ENCODE data around the gene TRPM2. TPM values are rescaled to one million over a fixed set of nuclear protein-coding genes. Genes with fewer than 3 reads are reported as not detected.

Gene TRPM2
- total RNA-seq, 1 experiment from 2014 or later: 28.1 TPM

GRCh38 chr21:44345495-44345894 is 7.9 kb upstream of the TRPM2 start:
- ChIA-PET RAD21 (ENCODE audit: low non-redundant PET in 1 of 2, low total read pairs in 2 of 2, uncharacterized antibody in 2 of 2, unreplicated experiment in 2 of 2) (no interaction called here), POLR2A (no interaction called here), CTCF (no interaction called here)
- no peak for ATAC-seq
- H3K79me2 ChIP-seq (ENCODE audit: insufficient read depth, low read length): no peaks in the 10 kb centered on the region
- no TSS peak for BruUV-seq (replicated peaks)
- H3K27me3 ChIP-seq (ENCODE audit: insufficient read depth, low read length): no peaks in the 10 kb centered on the region
- H3K4me1 ChIP-seq (ENCODE audit: control insufficient read depth in 1 of 2, insufficient read depth in 2 of 2, low read length in 2 of 2): peaks cover 2 to 4% of the 10 kb centered on the region in 2 experiments; a peak in 2 of 4 replicates
- no peak for DNase-seq (ENCODE audit: low read depth, low spot score)
- H3K4me2 ChIP-seq (ENCODE audit: low read length): no peak overlapping the region
- H2AFZ ChIP-seq (ENCODE audit: low read depth, low read length, poor library complexity, severe bottlenecking): no peak overlapping the region
- intact Hi-C loops (cut with micrococcal nuclease): no loop called here
- no peaks in the 10 kb centered on the region for H3K9me3 ChIP-seq (ENCODE audit: control insufficient read depth in 1 of 2, insufficient read depth in 1 of 2, low read depth in 1 of 2, low read length in 2 of 2)
- H3K4me3 ChIP-seq (replicated peaks in 1 of 2; ENCODE audit: low read depth in 1 of 2, low read length in 2 of 2): no peak overlapping the region
- no peaks in the 10 kb centered on the region for H4K20me1 ChIP-seq (ENCODE audit: insufficient read depth)
- no peak overlapping the region for H3K9ac ChIP-seq (ENCODE audit: low read length)
- no peaks in the 10 kb centered on the region for H3K36me3 ChIP-seq (ENCODE audit: control insufficient read depth in 1 of 2, insufficient read depth in 2 of 2, low read length in 2 of 2)
- no peak overlapping the region for H3K27ac ChIP-seq (ENCODE audit: low read depth, low read length)
- no peaks in the 10 kb centered on the region for H3K9me2 ChIP-seq (ENCODE audit: insufficient read depth)
- no peak for TF ChIP-seq POLR2A (IDR thresholded peaks at IDR 0.05; ENCODE audit: borderline replicate concordance, extremely low read depth, insufficient read depth, insufficient read length)
- TF ChIP-seq FOSL1 (IDR thresholded peaks at IDR 0.05; ENCODE audit: low read depth): no peak
- no peak for TF ChIP-seq ELF1 (IDR thresholded peaks at IDR 0.05; ENCODE audit: borderline replicate concordance, low read depth)
- no peak for TF ChIP-seq JUND (IDR thresholded peaks at IDR 0.05)
- TF ChIP-seq ZNF274 (IDR thresholded peaks at IDR 0.05; ENCODE audit: low read depth, low read length): no peak
- no peak for TF ChIP-seq EGR1 (IDR thresholded peaks at IDR 0.05; ENCODE audit: low read depth)

- POLR2A ChIA-PET: no interaction called here
- H3K4me2 ChIP-seq (ENCODE audit: low read length): no peak overlapping the region
- CTCF ChIA-PET: no interaction called here
Measured at GRCh38 chr21:44347911-44348451, 5.4 kb upstream of the TRPM2 start.

More at GRCh38 chr21:44347911-44348451, 5.4 kb upstream of the TRPM2 start:
- intact Hi-C loops (cut with micrococcal nuclease): no loop called here
- H3K4me1 ChIP-seq (ENCODE audit: control insufficient read depth in 1 of 2, insufficient read depth in 2 of 2, low read length in 2 of 2): no peaks in the 10 kb centered on the region
- H3K79me2 ChIP-seq (ENCODE audit: insufficient read depth, low read length): no peaks in the 10 kb centered on the region
- no peak overlapping the region for H3K9ac ChIP-seq (ENCODE audit: low read length)
- H3K9me2 ChIP-seq (ENCODE audit: insufficient read depth): no peaks in the 10 kb centered on the region
- ATAC-seq (no peak), DNase-seq (ENCODE audit: low read depth, low spot score) (no peak)
- H4K20me1 ChIP-seq (ENCODE audit: insufficient read depth): no peaks in the 10 kb centered on the region
- no TSS peak for BruUV-seq (replicated peaks)
- H3K27me3 ChIP-seq (ENCODE audit: insufficient read depth, low read length): no peaks in the 10 kb centered on the region
- TF ChIP-seq POLR2A (IDR thresholded peaks at IDR 0.05; ENCODE audit: borderline replicate concordance, extremely low read depth, insufficient read depth, insufficient read length) (no peak), YY1 (IDR thresholded peaks at IDR 0.05; ENCODE audit: extremely low read depth, insufficient replicate concordance, low read depth, low read length) (no peak), CTCF (IDR thresholded peaks at IDR 0.05 in 2 of 3, conservative IDR thresholded peaks at IDR 0.05 in 1 of 3; ENCODE audit: borderline replicate concordance in 1 of 3, insufficient read depth in 1 of 3, low read depth in 2 of 3, low read length in 2 of 3) (no peak), EZH2 (IDR thresholded peaks at IDR 0.05) (no peak), FOSL1 (IDR thresholded peaks at IDR 0.05; ENCODE audit: low read depth) (no peak), ZFX (IDR thresholded peaks at IDR 0.05) (no peak)
- H2AFZ ChIP-seq (ENCODE audit: low read depth, low read length, poor library complexity, severe bottlenecking): no peak overlapping the region
- H3K36me3 ChIP-seq (ENCODE audit: control insufficient read depth in 1 of 2, insufficient read depth in 2 of 2, low read length in 2 of 2): no peaks in the 10 kb centered on the region
- no peaks in the 10 kb centered on the region for H3K9me3 ChIP-seq (ENCODE audit: control insufficient read depth in 1 of 2, insufficient read depth in 1 of 2, low read depth in 1 of 2, low read length in 2 of 2)
- RAD21 ChIA-PET (ENCODE audit: low non-redundant PET in 1 of 2, low total read pairs in 2 of 2, uncharacterized antibody in 2 of 2, unreplicated experiment in 2 of 2): no interaction called here
- H3K27ac ChIP-seq (ENCODE audit: low read depth, low read length): no peak overlapping the region
- no peak overlapping the region for H3K4me3 ChIP-seq (replicated peaks in 1 of 2; ENCODE audit: low read depth in 1 of 2, low read length in 2 of 2)
